ENCODE data around the gene TEKT1. TPM values are rescaled to one million over a fixed set of nuclear protein-coding genes. Genes with fewer than 3 reads are reported as not detected.

TEKT1 gene
- total and polyA plus RNA-seq, 9 of the 15 experiments (the other 6 are each of a cell fraction or from before 2014, with no cell fraction given): 0.06 TPM; not detected in 8

DNA sequence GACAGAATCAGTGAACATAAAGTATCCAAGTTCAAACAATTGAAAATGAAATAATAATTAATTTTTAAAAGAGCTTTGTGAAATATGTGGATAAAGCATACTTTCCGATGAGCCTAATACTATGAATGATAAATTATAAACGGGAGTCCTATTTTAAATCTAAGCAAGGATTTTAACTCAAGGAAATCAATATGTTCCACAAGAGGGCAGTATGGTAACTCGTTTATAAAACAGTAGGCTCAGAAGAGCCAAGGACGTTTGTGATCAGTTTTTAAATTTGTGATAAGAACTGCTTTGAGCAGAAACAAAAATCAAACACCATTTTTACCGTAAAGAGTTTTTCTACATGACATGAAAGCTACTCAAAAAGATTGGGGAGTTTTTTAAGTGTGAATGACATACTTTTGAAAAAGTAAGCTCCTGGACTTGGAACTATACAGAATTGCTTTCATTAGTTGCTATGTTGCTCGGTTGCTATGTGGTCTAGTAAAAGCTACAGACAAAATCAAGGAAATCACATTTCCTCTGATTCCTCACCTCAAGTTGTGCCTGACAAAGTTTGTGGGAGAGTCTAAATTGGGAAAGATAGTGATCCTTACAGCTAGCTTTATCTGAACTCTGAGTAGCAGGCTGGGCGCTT is 11.8 kb upstream of the TEKT1 start:
- WGBS (ENCODE audit: insufficient coverage, low coverage, missing lambda C conversion rate): 20% methylated on average over 7 of the region's 7 CpGs
- FAIRE-seq (peak; percentile 32), ATAC-seq (no peak), DNase-seq (ENCODE audit: extremely low read depth in 1 of 4, low spot score in 3 of 4) (peak; percentile 12 to 48 (median 18))
- Histone ChIP-seq H3K4me2 (ENCODE audit: insufficient read depth, low read length) (no peak overlapping the region), H4K20me1 (replicated peaks; ENCODE audit: control insufficient read depth, insufficient read depth, low read length) (no peaks in the 10 kb centered on the region; the same call in 1 of the 2 replicates), H2AFZ (ENCODE audit: low read depth, low read length) (0 out of 2 replicates have a peak overlapping the region, but pooled peaks have one; percentile 17), H3K9me1 (ENCODE audit: control insufficient read depth, insufficient read depth, low read length) (no peaks in the 10 kb centered on the region), H3K9me3 (replicated peaks; ENCODE audit: control insufficient read depth, insufficient read depth, low read depth, low read length) (no peaks in the 10 kb centered on the region), H3K4me1 (replicated peaks in 1 of 2; ENCODE audit: control insufficient read depth in 2 of 2, insufficient read depth in 2 of 2, low read length in 2 of 2) (no peaks in the 10 kb centered on the region; a peak in 2 of 5 replicates), H3K9ac (ENCODE audit: insufficient read depth in 1 of 2, low read depth in 2 of 2, low read length in 2 of 2) (no peak overlapping the region), H3K36me3 (ENCODE audit: control insufficient read depth, insufficient read depth, low read length) (no peaks in the 10 kb centered on the region), H3K27ac (ENCODE audit: extremely low read depth, low read depth, low read length) (no peak overlapping the region), H3K79me2 (ENCODE audit: control insufficient read depth, insufficient read depth, low read length) (no peaks in the 10 kb centered on the region), H3K4me3 (no peak overlapping the region), H3K27me3 (ENCODE audit: control insufficient read depth in 2 of 2, insufficient read depth in 2 of 2, low read length in 2 of 2) (no peaks in the 10 kb centered on the region; a peak in 2 of 5 replicates)
- no TSS peak for BruUV-seq (replicated peaks)
- POLR2A ChIA-PET: interaction anchor here (0.9 to 1.5 kb wide), 3 partner anchors 10 to 169 kb away, joined by 3 to 5 read pairs (median 4); partner anchors contain the start of gene RNASEK
- intact Hi-C loops (cut with micrococcal nuclease) (loop anchor here (2.0 to 5.0 kb wide), 2 partner anchors 161 to 176 kb away; no protein-coding TSS in a partner anchor), in situ Hi-C loops (cut with MboI) (loop anchor here (5.0 kb wide), 1 partner anchor 169 kb away; the partner anchor contains the start of gene RNASEK)
- CTCF ChIA-PET (ENCODE audit: low intra/inter-chr PET ratio): interaction anchor here (0.8 to 2.1 kb wide), 4 partner anchors 158 to 293 kb away, joined by 3 to 7 read pairs (median 4); partner anchors contain the start of gene BCL6B
- TF ChIP-seq CHCHD3 (CRISPR knock-in tag; IDR thresholded peaks at IDR 0.05) (no peak), GATAD2A (IDR thresholded peaks at IDR 0.05) (no peak), RAD21 (CRISPR knock-in tag; conservative IDR thresholded peaks at IDR 0.05 in 1 of 2, IDR thresholded peaks at IDR 0.05 in 1 of 2) (peak; percentile 48 to 75; a peak in 3 of 4 replicates), HMG20B (CRISPR knock-in tag; IDR thresholded peaks at IDR 0.05) (no peak), SIRT6 (IDR thresholded peaks at IDR 0.05; ENCODE audit: low read depth, low read length) (no peak), ZNF134 (CRISPR knock-in tag; conservative IDR thresholded peaks at IDR 0.05) (no peak), RFX1 (IDR thresholded peaks at IDR 0.05) (peak; percentile 49), SMC3 (conservative IDR thresholded peaks at IDR 0.05; ENCODE audit: insufficient read depth, low read depth, low read length) (0 out of 2 replicates have a peak, but pooled peaks have one; percentile 17), RBM22 (IDR thresholded peaks at IDR 0.05; ENCODE audit: low read depth, low read length, poor library complexity, severe bottlenecking) (no peak)
- TF ChIP-seq, protein P1, sequence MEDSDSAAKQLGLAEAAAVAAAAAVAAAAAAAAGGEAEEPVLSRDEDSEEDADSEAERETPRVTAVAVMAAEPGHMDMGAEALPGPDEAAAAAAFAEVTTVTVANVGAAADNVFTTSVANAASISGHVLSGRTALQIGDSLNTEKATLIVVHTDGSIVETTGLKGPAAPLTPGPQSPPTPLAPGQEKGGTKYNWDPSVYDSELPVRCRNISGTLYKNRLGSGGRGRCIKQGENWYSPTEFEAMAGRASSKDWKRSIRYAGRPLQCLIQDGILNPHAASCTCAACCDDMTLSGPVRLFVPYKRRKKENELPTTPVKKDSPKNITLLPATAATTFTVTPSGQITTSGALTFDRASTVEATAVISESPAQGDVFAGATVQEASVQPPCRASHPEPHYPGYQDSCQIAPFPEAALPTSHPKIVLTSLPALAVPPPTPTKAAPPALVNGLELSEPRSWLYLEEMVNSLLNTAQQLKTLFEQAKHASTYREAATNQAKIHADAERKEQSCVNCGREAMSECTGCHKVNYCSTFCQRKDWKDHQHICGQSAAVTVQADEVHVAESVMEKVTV (CRISPR knock-in tag; IDR thresholded peaks at IDR 0.05): peak; percentile 39; the same call in 1 of the 2 replicates
- TF ChIP-seq, protein P2, sequence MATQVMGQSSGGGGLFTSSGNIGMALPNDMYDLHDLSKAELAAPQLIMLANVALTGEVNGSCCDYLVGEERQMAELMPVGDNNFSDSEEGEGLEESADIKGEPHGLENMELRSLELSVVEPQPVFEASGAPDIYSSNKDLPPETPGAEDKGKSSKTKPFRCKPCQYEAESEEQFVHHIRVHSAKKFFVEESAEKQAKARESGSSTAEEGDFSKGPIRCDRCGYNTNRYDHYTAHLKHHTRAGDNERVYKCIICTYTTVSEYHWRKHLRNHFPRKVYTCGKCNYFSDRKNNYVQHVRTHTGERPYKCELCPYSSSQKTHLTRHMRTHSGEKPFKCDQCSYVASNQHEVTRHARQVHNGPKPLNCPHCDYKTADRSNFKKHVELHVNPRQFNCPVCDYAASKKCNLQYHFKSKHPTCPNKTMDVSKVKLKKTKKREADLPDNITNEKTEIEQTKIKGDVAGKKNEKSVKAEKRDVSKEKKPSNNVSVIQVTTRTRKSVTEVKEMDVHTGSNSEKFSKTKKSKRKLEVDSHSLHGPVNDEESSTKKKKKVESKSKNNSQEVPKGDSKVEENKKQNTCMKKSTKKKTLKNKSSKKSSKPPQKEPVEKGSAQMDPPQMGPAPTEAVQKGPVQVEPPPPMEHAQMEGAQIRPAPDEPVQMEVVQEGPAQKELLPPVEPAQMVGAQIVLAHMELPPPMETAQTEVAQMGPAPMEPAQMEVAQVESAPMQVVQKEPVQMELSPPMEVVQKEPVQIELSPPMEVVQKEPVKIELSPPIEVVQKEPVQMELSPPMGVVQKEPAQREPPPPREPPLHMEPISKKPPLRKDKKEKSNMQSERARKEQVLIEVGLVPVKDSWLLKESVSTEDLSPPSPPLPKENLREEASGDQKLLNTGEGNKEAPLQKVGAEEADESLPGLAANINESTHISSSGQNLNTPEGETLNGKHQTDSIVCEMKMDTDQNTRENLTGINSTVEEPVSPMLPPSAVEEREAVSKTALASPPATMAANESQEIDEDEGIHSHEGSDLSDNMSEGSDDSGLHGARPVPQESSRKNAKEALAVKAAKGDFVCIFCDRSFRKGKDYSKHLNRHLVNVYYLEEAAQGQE (IDR thresholded peaks at IDR 0.05; ENCODE audit: borderline replicate concordance): peak; percentile 62; the same call in 1 of the 2 replicates
- TF ChIP-seq, protein P2 (CRISPR knock-in tag; IDR thresholded peaks at IDR 0.05; ENCODE audit: low read depth): no peak
